GM13977 (cell line): ENCODE results near the gene NCAN.

Experiments used
- DNase-seq: peaks from one replicate; pipeline ENCODE4 v3.0.0; 2012; ENCODE audit warnings: low spot score
- CTCF ChIP-seq: IDR thresholded peaks from 2 replicates; pipeline ENCODE4 v1.5.1; 2012; ENCODE audit warnings: mild to moderate bottlenecking, control low read depth; ENCODE audit not compliant: insufficient read depth; ENCODE audit errors: extremely low read depth, missing control alignments
- in situ Hi-C: fragments of 300-500 bp; cut with MboI; formaldehyde crosslinking; loops from one replicate; pipeline ENCODE4 v1.12.0; 2022; ENCODE audit warnings: low sequenced_read_pairs, low pct_unique_long_range_greater_than_20kb, mixed read lengths, inconsistent platforms; ENCODE audit not compliant: unreplicated experiment

The NCAN gene

GRCh38 chr19:19270749-19271571 is 59.2 kb downstream of the NCAN start:
- in situ Hi-C loops = no loop called here
- no peak for TF ChIP-seq CTCF
- peak; percentile 24 for DNase-seq

GRCh38 chr19:19271828-19272599 is 60.3 kb downstream of the NCAN start:
- no peak for TF ChIP-seq CTCF
- in situ Hi-C loops = no loop called here
- DNase-seq = peak; percentile 24

GRCh38 chr19:19274146-19274545 is 62.4 kb downstream of the NCAN start:
- TF ChIP-seq CTCF = no peak
- in situ Hi-C loops = no loop called here
- DNase-seq = no peak

GRCh38 chr19:19274716-19275565 is 63.2 kb downstream of the NCAN start:
- in situ Hi-C loops = no loop called here
- TF ChIP-seq CTCF = no peak
- DNase-seq = no peak

- in situ Hi-C loops = no loop called here
- no peak for DNase-seq
- TF ChIP-seq CTCF = no peak
Observed at GRCh38 chr19:19276386-19276785, 64.6 kb downstream of the NCAN start.

- in situ Hi-C loops = no loop called here
- no peak for DNase-seq
- no peak for TF ChIP-seq CTCF
Observed at GRCh38 chr19:19276851-19277250, 65.1 kb downstream of the NCAN start.
